Loucy (cell line): ENCODE results near the gene DDB1.

ENCODE experiments used
- H2AFZ ChIP-seq: fragments of 200-600 bp; sonication (generic); 2 replicates; pipeline ENCODE4 v1.6.0; 2016; ENCODE audit warnings: antibody characterized with exemption, mild to moderate bottlenecking, low read length, moderate library complexity
- H3F3A ChIP-seq: fragments of 200-600 bp; 2 replicates; pipeline ENCODE4 v1.6.0; 2016; ENCODE audit warnings: antibody characterized with exemption, low read depth, mild to moderate bottlenecking
- H3K27me3 ChIP-seq: fragments of 200-600 bp; sonication (generic); 2 replicates; pipeline ENCODE4 v1.6.1; 2014; ENCODE audit warnings: low read length, mild to moderate bottlenecking; ENCODE audit not compliant: insufficient read depth, poor library complexity, severe bottlenecking
- H3K36me3 ChIP-seq: fragments of 200-600 bp; sonication (generic); 2 replicates; pipeline ENCODE4 v1.6.1; 2016; ENCODE audit warnings: low read length; ENCODE audit not compliant: insufficient read depth
- H3K4me1 ChIP-seq: fragments of 200-600 bp; sonication (generic); 2 replicates; pipeline ENCODE4 v1.5.1; 2014; ENCODE audit warnings: low read length, mild to moderate bottlenecking; ENCODE audit not compliant: insufficient read depth, poor library complexity, severe bottlenecking
- H3K4me2 ChIP-seq: fragments of 200-600 bp; sonication (generic); 2 replicates; pipeline ENCODE4 v1.6.0; 2014; ENCODE audit warnings: antibody characterized with exemption, low read length, low read depth, mild to moderate bottlenecking; ENCODE audit not compliant: poor library complexity, severe bottlenecking
- H3K4me3 ChIP-seq: fragments of 200-600 bp; sonication (generic); 2 replicates; pipeline ENCODE4 v1.5.1; 2014; ENCODE audit warnings: low read length, mild to moderate bottlenecking, mixed read lengths; ENCODE audit not compliant: poor library complexity, severe bottlenecking
- H3K79me2 ChIP-seq: fragments of 200-600 bp; sonication (generic); 2 replicates; pipeline ENCODE4 v1.6.1; 2014; ENCODE audit warnings: low read length; ENCODE audit not compliant: insufficient read depth
- H3K9ac ChIP-seq: fragments of 200-600 bp; sonication (generic); 2 replicates; pipeline ENCODE4 v1.6.0; 2014; ENCODE audit warnings: mild to moderate bottlenecking, low read depth, low read length, moderate library complexity; ENCODE audit not compliant: poor library complexity, severe bottlenecking
- H3K9me2 ChIP-seq: fragments of 200-600 bp; sonication (generic); replicated peaks from 2 replicates; pipeline ENCODE4 v1.6.1; 2016; ENCODE audit warnings: low read depth, low read length, mixed read lengths
- H3K9me3 ChIP-seq: fragments of 200-600 bp; sonication (generic); 2 replicates; pipeline ENCODE4 v1.6.1; 2014; ENCODE audit warnings: mild to moderate bottlenecking, antibody characterized with exemption, low read length, low read depth; ENCODE audit not compliant: insufficient read depth
- H4K20me1 ChIP-seq: fragments of 200-600 bp; sonication (generic); 2 replicates; pipeline ENCODE4 v1.6.0; 2014; ENCODE audit warnings: antibody characterized with exemption, low read length, mild to moderate bottlenecking; ENCODE audit not compliant: insufficient read depth, poor library complexity, severe bottlenecking
- CTCF ChIP-seq: fragments of 200-600 bp; sonication (generic); conservative IDR thresholded peaks from 2 replicates; pipeline ENCODE4 v1.5.1; 2014; ENCODE audit warnings: mild to moderate bottlenecking, antibody characterized with exemption, low read length
- EZH2phosphoT487 ChIP-seq: fragments of 200-600 bp; IDR thresholded peaks from 2 replicates; pipeline ENCODE4 v1.6.1; 2018; ENCODE audit warnings: antibody characterized with exemption, mild to moderate bottlenecking, moderate library complexity, borderline replicate concordance

The DDB1 gene

GRCh38 chr11:61272731-61273130 lies 60.2 kb downstream of the DDB1 start:
- Histone ChIP-seq H2AFZ (no peak overlapping the region), H4K20me1 (no peaks in the 10 kb centered on the region), H3K9me3 (no peaks in the 10 kb centered on the region), H3F3A (no peaks in the 10 kb centered on the region), H3K4me1 (no peaks in the 10 kb centered on the region), H3K27me3 (no peaks in the 10 kb centered on the region), H3K9me2 (no peaks in the 10 kb centered on the region), H3K79me2 (no peaks in the 10 kb centered on the region), H3K36me3 (no peaks in the 10 kb centered on the region), H3K4me3 (no peak overlapping the region), H3K4me2 (no peak overlapping the region), H3K9ac (no peak overlapping the region)
- no peak for TF ChIP-seq CTCF
- no peak for TF ChIP-seq EZH2phosphoT487

- H3K9me3 ChIP-seq: no peaks in the 10 kb centered on the region
- H2AFZ ChIP-seq: no peak overlapping the region
- H4K20me1 ChIP-seq: no peaks in the 10 kb centered on the region
- TF ChIP-seq EZH2phosphoT487 (no peak), CTCF (no peak)
- no peaks in the 10 kb centered on the region for H3K27me3 ChIP-seq
- no peak overlapping the region for H3K4me3 ChIP-seq
- H3K79me2 ChIP-seq: no peaks in the 10 kb centered on the region
- H3K9ac ChIP-seq: no peak overlapping the region
- H3F3A ChIP-seq: no peaks in the 10 kb centered on the region
- no peaks in the 10 kb centered on the region for H3K36me3 ChIP-seq
- H3K9me2 ChIP-seq: no peaks in the 10 kb centered on the region
- H3K4me1 ChIP-seq: no peaks in the 10 kb centered on the region
- H3K4me2 ChIP-seq: no peak overlapping the region
These were observed 62.4 kb downstream of the DDB1 start for GRCh38 chr11:61270354-61271076.

GRCh38 chr11:61268588-61269250 lies 64.2 kb downstream of the DDB1 start:
- no peak overlapping the region for H3K9ac ChIP-seq
- H3K9me2 ChIP-seq: no peaks in the 10 kb centered on the region
- no peaks in the 10 kb centered on the region for H3K4me1 ChIP-seq
- no peaks in the 10 kb centered on the region for H3F3A ChIP-seq
- no peak for TF ChIP-seq CTCF
- no peaks in the 10 kb centered on the region for H3K27me3 ChIP-seq
- H2AFZ ChIP-seq: no peak overlapping the region
- H3K9me3 ChIP-seq: no peaks in the 10 kb centered on the region
- H4K20me1 ChIP-seq: no peaks in the 10 kb centered on the region
- no peak overlapping the region for H3K4me3 ChIP-seq
- no peak overlapping the region for H3K4me2 ChIP-seq
- H3K36me3 ChIP-seq: no peaks in the 10 kb centered on the region
- no peaks in the 10 kb centered on the region for H3K79me2 ChIP-seq
